K562 (cell line): ENCODE measurements around the gene TP53RK. TPM values are rescaled to one million over a fixed set of nuclear protein-coding genes. Genes with fewer than 3 reads are reported as not detected.

Experiments
- ATAC-seq: fragments of 200-7000 bp; cut with Tn5 transposase; 3 replicates; pipeline ENCODE4 v1.9.1; 2020; ENCODE audit warnings: moderate library complexity
- BruUV-seq: library from RNA; stranded (reverse); fragments of 400-500 nt; replicated peaks from 2 replicates; lab custom pipeline; 2021; lab: Mats Ljungman, UMichigan
- CTCF ChIA-PET: fragments of 300-600 bp; formaldehyde crosslinking; extraction: SDS; loops from one replicate; lab custom pipeline; 2021; ENCODE audit warnings: low intra/inter-chr PET ratio; lab: Yijun Ruan, JAX
- POLR2A ChIA-PET: fragments of 300-600, 350-650 bp; sonication (Branson Sonifier 250); formaldehyde crosslinking; extraction: SDS; loops from one replicate; lab custom pipeline; 2021; ENCODE audit warnings: antibody characterized with exemption, inconsistent platforms; lab: Yijun Ruan, JAX
- DNase-seq, 4 experiments: peaks; one replicate each; pipeline versions ENCODE4 v3.0.0 to v3.0.0-alpha.2; 2011 to 2018; ENCODE audit warnings: low spot score in 3 of 4, mixed read lengths in 3 of 4; ENCODE audit errors: extremely low read depth in 1 of 4
- FAIRE-seq: peaks from 2 replicates; lab custom pipeline; 2011; peaks lifted over from hg19 to GRCh38; lab: Jason Lieb, UNC
- H2AFZ ChIP-seq: 2 replicates; pipeline ENCODE4 v1.6.0; 2011; ENCODE audit warnings: low read depth, low read length, control low read depth, inconsistent platforms
- H3K27ac ChIP-seq: fragments of 200-600 bp; 3 replicates; pipeline ENCODE4 v1.8.0; 2011; ENCODE audit warnings: low read depth, mild to moderate bottlenecking, control low read depth, inconsistent platforms, low read length, moderate library complexity, mixed read lengths; ENCODE audit errors: extremely low read depth
- H3K27me3 ChIP-seq, 2 experiments: fragments of 300-600 bp in 1 of 2; 2 replicates in 1 of 2; 3 replicates in 1 of 2; pipeline versions ENCODE4 v1.6.0 to v1.8.0; 2011; ENCODE audit warnings: inconsistent platforms in 2 of 2, low read length in 2 of 2, mild to moderate bottlenecking in 1 of 2, mixed read lengths in 1 of 2, moderate library complexity in 1 of 2; ENCODE audit not compliant: control insufficient read depth in 2 of 2, insufficient read depth in 2 of 2
- H3K36me3 ChIP-seq: fragments of 300-600 bp; 3 replicates; pipeline ENCODE4 v1.8.0; 2011; ENCODE audit warnings: mild to moderate bottlenecking, low read length, inconsistent platforms; ENCODE audit not compliant: control insufficient read depth, insufficient read depth
- H3K4me1 ChIP-seq, 2 experiments: fragments of 200-600 bp in 1 of 2; replicated peaks in 1 of 2; 2 replicates in 1 of 2; 3 replicates in 1 of 2; pipeline versions ENCODE4 v1.5.1 to v1.8.0; 2011; ENCODE audit warnings: inconsistent platforms in 2 of 2, low read length in 2 of 2, mild to moderate bottlenecking in 1 of 2, mixed read lengths in 1 of 2, moderate library complexity in 1 of 2; ENCODE audit not compliant: control insufficient read depth in 2 of 2, insufficient read depth in 2 of 2
- H3K4me2 ChIP-seq: 2 replicates; pipeline ENCODE4 v1.6.1; 2011; ENCODE audit warnings: low read length, control low read depth, inconsistent platforms, mixed read lengths; ENCODE audit not compliant: insufficient read depth
- H3K4me3 ChIP-seq: fragments of 200-600 bp; sonication (generic), shearing (Covaris generic); 2 replicates; pipeline ENCODE4 v1.5.1; 2016; ENCODE audit warnings: control low read depth, inconsistent platforms
- H3K79me2 ChIP-seq: fragments of 200-600 bp; 3 replicates; pipeline ENCODE4 v1.8.0; 2011; ENCODE audit warnings: low read length, inconsistent platforms; ENCODE audit not compliant: control insufficient read depth, insufficient read depth
- H3K9ac ChIP-seq, 2 experiments: 2 replicates each; pipeline versions ENCODE4 v1.6.0 to v1.6.1; 2011; ENCODE audit warnings: low read depth in 2 of 2, low read length in 2 of 2, control low read depth in 1 of 2, inconsistent platforms in 1 of 2, mild to moderate bottlenecking in 1 of 2, mixed read lengths in 1 of 2; ENCODE audit not compliant: insufficient read depth in 1 of 2
- H3K9me1 ChIP-seq: one replicate; pipeline ENCODE4 v1.6.0; 2011; ENCODE audit warnings: inconsistent platforms, mild to moderate bottlenecking, low read length, moderate library complexity; ENCODE audit not compliant: control insufficient read depth, insufficient read depth
- H3K9me3 ChIP-seq: replicated peaks from 2 replicates; pipeline ENCODE4 v1.5.1; 2011; ENCODE audit warnings: low read depth, low read length, inconsistent platforms; ENCODE audit not compliant: control insufficient read depth, insufficient read depth
- H4K20me1 ChIP-seq: replicated peaks from 2 replicates; pipeline ENCODE4 v1.6.1; 2011; ENCODE audit warnings: low read length, inconsistent platforms, mixed read lengths; ENCODE audit not compliant: control insufficient read depth, insufficient read depth
- HMG20A ChIP-seq: fragments of 450-650 bp; formaldehyde crosslinking; conservative IDR thresholded peaks from 2 replicates; pipeline ENCODE4 v1.4.0; 2020; ENCODE audit warnings: mild to moderate bottlenecking, mixed read lengths
- KDM1A ChIP-seq, 2 experiments: fragments of 450-650 bp; IDR thresholded peaks; 2 replicates each; pipeline ENCODE4 v1.6.1; 2016; ENCODE audit warnings: mild to moderate bottlenecking in 2 of 2
- ZNF146 ChIP-seq: IDR thresholded peaks from one replicate; pipeline ENCODE4 v1.6.1; 2018; ENCODE audit warnings: missing compliant biosample characterization; ENCODE audit not compliant: unreplicated experiment
- WGBS: fragments of 100-300 bp; shearing (Covaris generic); methylation state at CpG from one replicate; pipeline ENCODE4 v1.1.6; 2016; ENCODE audit warnings: low coverage, mixed read lengths; ENCODE audit not compliant: insufficient coverage; ENCODE audit errors: missing lambda C conversion rate; 5-methylcytosine and 5-hydroxymethylcytosine counted together
- in situ Hi-C: fragments of 300-500 bp; cut with MboI; formaldehyde crosslinking; loops from 4 replicates; pipeline ENCODE4 v1.15.0; 2018; ENCODE audit warnings: inconsistent platforms, mixed read lengths
- intact Hi-C: fragments of 100-400 bp; cut with micrococcal nuclease; formaldehyde crosslinking; loops from 2 replicates; pipeline ENCODE4 v1.14.2; 2022
- polyA plus RNA-seq, 8 experiments: library from polyadenylated mRNA; depleted of rRNA in 4 of 8; stranded (reverse) in 5 of 8; unstranded in 3 of 8; fragments of >200 nt; fragmentation: Nextera tagmentation in 2 of 8; fragmentation: Illumina TruSeq in 1 of 8; extraction: Ambion mirVana in 2 of 8; extraction: Trizol in 1 of 8; gene quantifications; 2 replicates each; pipeline versions ENCODE4 v1.2.1 to v1.2.3, GENCODE V29; 2011 to 2014; ENCODE audit warnings: inconsistent platforms in 1 of 8, missing spikeins in 1 of 8
- total RNA-seq, 7 experiments: library from RNA; depleted of rRNA in 6 of 7; stranded (reverse); fragments of >200 nt in 6 of 7; fragmentation: Illumina TruSeq in 2 of 7; extraction: Trizol in 2 of 7; gene quantifications; 2 replicates each; pipeline versions ENCODE4 v1.2.1 to v1.2.3, GENCODE V29; 2011 to 2021; ENCODE audit warnings: low replicate concordance in 1 of 7
- TF ChIP-seq, protein P1 (sequence below): sonication (generic); formaldehyde crosslinking; IDR thresholded peaks from 2 replicates; pipeline ENCODE4 v1.8.1; 2023; ENCODE audit warnings: mild to moderate bottlenecking, missing genetic modification reagents

Gene TP53RK
- total and polyA plus RNA-seq, 9 of the 15 experiments (the other 6 are each of a cell fraction or from before 2014, with no cell fraction given): 2.9 to 43.5 (median 17.2) TPM

DNA sequence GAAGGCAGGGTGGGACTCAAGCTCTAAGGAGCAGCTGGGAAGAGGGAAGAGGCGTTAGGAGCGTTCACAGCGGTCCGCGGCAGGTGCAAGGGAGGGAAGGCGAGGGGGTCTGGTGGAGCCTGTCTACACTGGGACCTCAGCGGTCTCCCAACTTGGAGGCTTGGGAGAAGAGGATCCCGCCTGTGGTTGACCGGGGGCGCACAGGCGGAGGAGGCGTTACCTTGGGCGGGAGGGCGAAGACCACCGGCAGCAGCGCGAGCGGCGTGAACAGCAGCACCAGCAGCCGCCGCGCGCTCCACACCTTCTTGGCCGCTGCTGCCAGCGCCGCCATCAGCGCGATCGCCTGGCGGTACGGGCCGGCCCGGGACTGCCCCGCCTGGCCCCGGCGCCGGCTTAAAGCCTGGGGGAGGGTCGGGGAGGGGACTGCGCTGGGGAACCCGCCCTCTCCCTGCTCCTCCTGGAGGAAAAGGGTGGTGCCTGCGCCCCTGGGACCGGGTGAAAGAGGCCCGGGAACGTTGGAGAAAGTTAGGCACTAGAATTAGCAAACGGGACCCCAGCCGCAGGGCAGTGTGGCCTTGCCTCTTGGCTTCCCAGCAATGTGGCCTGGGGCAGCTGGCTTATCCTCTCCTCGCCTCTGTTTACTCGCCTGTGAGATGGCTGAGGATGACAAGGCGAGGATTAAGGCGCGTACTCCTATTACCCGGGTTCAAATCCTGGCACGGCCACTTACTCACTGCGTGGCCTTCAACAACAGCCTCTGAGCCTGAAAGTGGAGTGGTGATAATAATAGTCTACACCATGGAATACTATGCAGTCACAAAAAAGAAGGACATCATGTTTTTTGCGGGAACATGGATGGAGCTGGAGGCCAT lies 37.9 kb downstream of the TP53RK start, which contains the start of gene SLC13A3:
Gene SLC13A3 (minus strand): TSS at position 369 of the 872 bp plus-strand sequence. CDS start 38 bp downstream, at position 331.
- no TSS peak for BruUV-seq
- no peaks in the 10 kb centered on the region for H3K9me1 ChIP-seq
- intact Hi-C loops: no loop called here
- H3K36me3 ChIP-seq: no peaks in the 10 kb centered on the region
- H3K79me2 ChIP-seq: no peaks in the 10 kb centered on the region
- DNase-seq: no peak
- no peak within 1 kb of the TSS; the same call in 1 of the 2 replicates for H3K4me2 ChIP-seq
- H3K27ac ChIP-seq: no peak within 1 kb of the TSS
- H2AFZ ChIP-seq: no peak within 1 kb of the TSS
- FAIRE-seq: no peak
- no peaks in the 10 kb centered on the region for H3K27me3 ChIP-seq
- no peaks in the 10 kb centered on the region for H3K9me3 ChIP-seq
- in situ Hi-C loops: no loop called here
- no peak for ATAC-seq
- H3K9ac ChIP-seq: no peak within 1 kb of the TSS; a peak in 1 of 4 replicates
- POLR2A ChIA-PET: interaction anchor here (0.6 kb wide), 2 partner anchors 12 to 1688 kb away, joined by 3 read pairs; no protein-coding TSS in a partner anchor
- WGBS: 91% methylated on average over 14 of the region's 55 CpGs
- no peaks in the 10 kb centered on the region; the same call in 1 of the 2 replicates for H4K20me1 ChIP-seq
- CTCF ChIA-PET: no interaction called here
- H3K4me3 ChIP-seq: no peak within 1 kb of the TSS
- peaks cover 20 to 22% of the 10 kb centered on the region in 2 experiments; a peak in 4 of 5 replicates for H3K4me1 ChIP-seq
- TF ChIP-seq ZNF146 (CRISPR knock-in tag) (peak; percentile 45), KDM1A (IDR thresholded peaks at IDR 0.05) (0 out of 4 replicates have a peak, but pooled peaks of 1 of the 2 experiments have one; percentile 17), HMG20A (CRISPR knock-in tag) (no peak)
- TF ChIP-seq, protein P1, sequence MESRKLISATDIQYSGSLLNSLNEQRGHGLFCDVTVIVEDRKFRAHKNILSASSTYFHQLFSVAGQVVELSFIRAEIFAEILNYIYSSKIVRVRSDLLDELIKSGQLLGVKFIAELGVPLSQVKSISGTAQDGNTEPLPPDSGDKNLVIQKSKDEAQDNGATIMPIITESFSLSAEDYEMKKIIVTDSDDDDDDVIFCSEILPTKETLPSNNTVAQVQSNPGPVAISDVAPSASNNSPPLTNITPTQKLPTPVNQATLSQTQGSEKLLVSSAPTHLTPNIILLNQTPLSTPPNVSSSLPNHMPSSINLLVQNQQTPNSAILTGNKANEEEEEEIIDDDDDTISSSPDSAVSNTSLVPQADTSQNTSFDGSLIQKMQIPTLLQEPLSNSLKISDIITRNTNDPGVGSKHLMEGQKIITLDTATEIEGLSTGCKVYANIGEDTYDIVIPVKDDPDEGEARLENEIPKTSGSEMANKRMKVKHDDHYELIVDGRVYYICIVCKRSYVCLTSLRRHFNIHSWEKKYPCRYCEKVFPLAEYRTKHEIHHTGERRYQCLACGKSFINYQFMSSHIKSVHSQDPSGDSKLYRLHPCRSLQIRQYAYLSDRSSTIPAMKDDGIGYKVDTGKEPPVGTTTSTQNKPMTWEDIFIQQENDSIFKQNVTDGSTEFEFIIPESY: peak; percentile 89
- TF ChIP-seq, all 486 proteins: peak for 3
